SU-DHL-6 (cell line): ENCODE results near the gene RABGAP1.

Source experiments
- EZH2phosphoT487 ChIP-seq: fragments of 200-600 bp; sonication (generic), shearing (Covaris generic); conservative IDR thresholded peaks from 2 replicates; pipeline ENCODE4 v1.6.1; 2018; ENCODE audit warnings: mild to moderate bottlenecking, antibody characterized with exemption, low read length, moderate library complexity, mixed read lengths
- TF ChIP-seq, protein P1 (sequence below): fragments of 200-600 bp; sonication (generic); IDR thresholded peaks from one replicate; pipeline ENCODE4 v1.5.1; 2017; ENCODE audit warnings: antibody characterized with exemption, mild to moderate bottlenecking, low read length, moderate library complexity; ENCODE audit not compliant: insufficient read depth, poor library complexity, severe bottlenecking

DNA sequence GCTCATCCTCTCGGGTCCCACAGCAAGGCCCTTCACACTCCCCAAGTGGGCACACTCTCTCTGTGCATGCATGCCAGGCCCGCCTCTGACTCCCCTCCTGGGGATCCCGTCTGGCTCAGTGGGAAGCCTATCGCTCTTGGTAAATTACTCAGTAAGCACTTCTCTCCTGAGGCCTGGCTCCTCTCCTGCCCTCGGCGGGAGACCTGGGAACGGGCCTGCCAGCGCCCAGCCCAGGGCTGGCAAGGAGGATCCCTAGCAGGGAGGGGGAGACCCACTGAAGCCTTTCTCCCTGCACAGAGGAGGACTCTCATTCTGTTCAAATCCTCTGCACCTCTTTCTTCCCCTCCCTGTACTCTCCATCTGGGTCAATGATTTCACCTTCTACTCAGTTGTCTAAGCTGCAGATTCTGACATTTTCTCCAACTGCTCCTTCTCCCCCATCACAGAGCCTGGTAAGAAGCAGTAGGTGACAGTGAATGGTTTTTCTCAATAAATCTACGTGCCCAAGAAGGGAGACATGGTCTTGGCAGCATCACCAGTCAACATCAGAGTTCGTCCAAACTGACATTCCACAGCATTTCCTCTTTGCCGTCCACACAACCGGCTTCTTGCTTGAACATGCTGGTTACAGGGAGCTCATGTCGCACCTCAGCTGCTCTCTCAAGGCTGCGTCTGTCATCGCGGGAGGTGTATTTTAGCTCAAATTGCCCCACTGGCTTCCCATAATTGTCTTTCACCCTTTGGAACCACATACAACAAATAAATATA, 174.5 kb downstream of the RABGAP1 start:
- TF ChIP-seq, protein P1, sequence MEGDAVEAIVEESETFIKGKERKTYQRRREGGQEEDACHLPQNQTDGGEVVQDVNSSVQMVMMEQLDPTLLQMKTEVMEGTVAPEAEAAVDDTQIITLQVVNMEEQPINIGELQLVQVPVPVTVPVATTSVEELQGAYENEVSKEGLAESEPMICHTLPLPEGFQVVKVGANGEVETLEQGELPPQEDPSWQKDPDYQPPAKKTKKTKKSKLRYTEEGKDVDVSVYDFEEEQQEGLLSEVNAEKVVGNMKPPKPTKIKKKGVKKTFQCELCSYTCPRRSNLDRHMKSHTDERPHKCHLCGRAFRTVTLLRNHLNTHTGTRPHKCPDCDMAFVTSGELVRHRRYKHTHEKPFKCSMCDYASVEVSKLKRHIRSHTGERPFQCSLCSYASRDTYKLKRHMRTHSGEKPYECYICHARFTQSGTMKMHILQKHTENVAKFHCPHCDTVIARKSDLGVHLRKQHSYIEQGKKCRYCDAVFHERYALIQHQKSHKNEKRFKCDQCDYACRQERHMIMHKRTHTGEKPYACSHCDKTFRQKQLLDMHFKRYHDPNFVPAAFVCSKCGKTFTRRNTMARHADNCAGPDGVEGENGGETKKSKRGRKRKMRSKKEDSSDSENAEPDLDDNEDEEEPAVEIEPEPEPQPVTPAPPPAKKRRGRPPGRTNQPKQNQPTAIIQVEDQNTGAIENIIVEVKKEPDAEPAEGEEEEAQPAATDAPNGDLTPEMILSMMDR = no peak
- TF ChIP-seq EZH2phosphoT487 = no peak
